Gastroesophageal sphincter (tissue), 4 donors: Measurements from ENCODE around the gene NFATC3. TPM values are rescaled to one million over a fixed set of nuclear protein-coding genes. Genes with fewer than 3 reads are reported as not detected.
A peak's percentile ranks its signal among the peaks of the same experiment; 100 is the strongest.

Source experiments
- ATAC-seq: fragments of 150-250 bp; one replicate; pipeline ENCODE4 v1.9.1; 2016; ENCODE audit warnings: mild to moderate bottlenecking, moderate library complexity
- H3K27ac ChIP-seq, 4 donors: fragments of 200-600 bp; sonication (generic) in 3 of 4; 1 replicate in 3 of 4; 2 replicates in 1 of 4; pipeline ENCODE4 v1.5.1; 2016 to 2019
- H3K27me3 ChIP-seq: fragments of 200-600 bp; sonication (generic); one replicate; pipeline ENCODE4 v1.5.1; 2019
- H3K36me3 ChIP-seq, 2 donors: fragments of 200-600 bp; sonication (generic); one replicate each; pipeline ENCODE4 v1.5.1; 2019; ENCODE audit warnings: control low read depth in 1 of 2
- H3K4me1 ChIP-seq, 3 donors: fragments of 200-600 bp; sonication (generic); 1 replicate in 2 of 3; 2 replicates in 1 of 3; pipeline ENCODE4 v1.5.1; 2016 to 2019; ENCODE audit warnings: control low read depth in 2 of 3
- H3K4me3 ChIP-seq, 2 donors: fragments of 200-600 bp; sonication (generic); one replicate each; pipeline ENCODE4 v1.5.1; 2019; ENCODE audit warnings: mild to moderate bottlenecking in 1 of 2, moderate library complexity in 1 of 2
- H3K9me3 ChIP-seq, 3 donors: fragments of 200-600 bp; sonication (generic); one replicate each; pipeline ENCODE4 v1.5.1; 2017 to 2019; ENCODE audit warnings: control low read depth in 2 of 3
- CTCF ChIP-seq, 4 experiments: fragments of 200-600 bp in 2 of 4; fragments of 450-650 bp in 2 of 4; sonication (generic) in 1 of 4; IDR thresholded peaks; one replicate each; pipeline ENCODE4 v1.5.1; 2017 to 2019; ENCODE audit warnings: antibody characterized with exemption in 4 of 4, mild to moderate bottlenecking in 2 of 4, moderate library complexity in 2 of 4
- EP300 ChIP-seq: sonication (generic); formaldehyde crosslinking; IDR thresholded peaks from one replicate; pipeline ENCODE4 v1.6.1; 2017; ENCODE audit warnings: antibody characterized with exemption, mild to moderate bottlenecking
- POLR2A ChIP-seq, 2 donors: fragments of 450-650 bp; IDR thresholded peaks; one replicate each; pipeline ENCODE4 v1.6.1; 2017; ENCODE audit warnings: antibody characterized with exemption in 2 of 2, mild to moderate bottlenecking in 2 of 2, moderate library complexity in 1 of 2
- POLR2AphosphoS5 ChIP-seq: sonication (generic); formaldehyde crosslinking; IDR thresholded peaks from one replicate; pipeline ENCODE4 v1.6.1; 2017; ENCODE audit warnings: antibody characterized with exemption
- WGBS, 2 donors: methylation state at CpG; one replicate each; pipeline ENCODE4 v1.1.5; 2018; ENCODE audit warnings: low coverage in 1 of 2; 5-methylcytosine and 5-hydroxymethylcytosine counted together
- total RNA-seq, 4 donors: library from RNA; depleted of rRNA; stranded (reverse); fragments of >200 nt; gene quantifications; one replicate each; pipeline ENCODE4 v1.1.0, GENCODE V29; 2016

Gene NFATC3
- total RNA-seq, 4 donors from 2014 or later, result 42.4 to 50.6 (median 49.3) TPM

DNA sequence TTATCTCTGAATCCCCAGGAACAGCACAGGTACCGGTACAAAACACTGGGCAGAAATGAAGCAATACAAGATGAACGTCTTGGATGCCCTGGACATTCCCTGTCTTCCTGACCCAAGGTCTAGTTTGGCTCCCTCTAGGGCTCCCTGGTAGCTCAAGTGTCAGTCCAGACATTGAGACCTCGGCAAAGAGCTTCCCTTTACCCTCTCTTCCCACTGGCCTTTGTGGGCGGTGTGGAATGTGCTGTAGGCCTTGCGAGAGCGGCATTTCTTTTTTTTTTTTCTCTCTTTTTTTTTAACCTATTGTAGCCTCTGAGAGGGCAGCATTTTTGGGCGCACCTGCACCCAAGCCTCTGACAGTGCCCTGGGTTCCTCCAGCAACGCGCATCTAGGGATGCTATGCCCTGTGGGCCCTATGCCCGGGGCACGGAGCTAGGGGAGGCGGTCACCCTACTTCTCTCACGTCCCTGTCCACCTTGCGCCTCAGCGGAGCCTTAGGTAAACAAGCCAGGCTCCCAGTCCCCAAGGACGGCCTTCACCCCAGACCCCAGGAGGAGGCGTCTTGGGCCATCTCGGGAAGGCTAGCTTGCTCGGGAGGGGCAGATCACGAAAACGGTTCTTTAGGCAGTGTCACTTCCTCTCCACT lies 1.2 kb upstream of the NFATC3 start:
- H3K4me1 ChIP-seq, result peaks cover 0 to 76% (median 32%) of the 10 kb centered on the region in 3 donors
- peaks cover 0 to 6% of the 10 kb centered on the region in 2 donors for H3K36me3 ChIP-seq
- 16 to 35% methylated on average over 6 to 11 of the region's 21 CpGs for WGBS, 2 donors
- peak overlapping the region; percentile 95 to 99 (median 96) for H3K27ac ChIP-seq
- no peaks in the 10 kb centered on the region for H3K27me3 ChIP-seq
- no peak for TF ChIP-seq POLR2A (IDR thresholded peaks at IDR 0.05)
- no peaks in the 10 kb centered on the region for H3K9me3 ChIP-seq
- peak overlapping the region; percentile 61 to 74 for H3K4me3 ChIP-seq
- no peak for ATAC-seq

GRCh38 chr16:68084504-68085258 lies 489 bp upstream of the NFATC3 start:
- Histone ChIP-seq H3K27me3 (no peaks in the 10 kb centered on the region), H3K4me3 (peak overlapping the region; percentile 61 to 74), H3K36me3 (no peaks in the 10 kb centered on the region), H3K9me3 (no peaks in the 10 kb centered on the region), H3K4me1 (peaks cover 0 to 76% (median 30%) of the 10 kb centered on the region in 3 donors), H3K27ac (peak overlapping the region; percentile 95 to 99 (median 96))
- TF ChIP-seq POLR2AphosphoS5 (peak; percentile 41), POLR2A (IDR thresholded peaks at IDR 0.05) (peak; percentile 49 to 66), EP300 (no peak), CTCF (IDR thresholded peaks at IDR 0.05) (peak in 3 of 4 experiments; percentile 26 to 46 (median 35))
- WGBS, 2 donors, result 0% methylated on average over 3 to 7 of the region's 45 CpGs
- peak; percentile 80 for ATAC-seq

GRCh38 chr16:68086336-68086841 lies 1.2 kb downstream of the NFATC3 start:
- Histone ChIP-seq H3K36me3 (no peaks in the 10 kb centered on the region), H3K4me3 (peak overlapping the region; percentile 55 to 74), H3K27ac (peak overlapping the region; percentile 81 to 99 (median 96)), H3K4me1 (peaks cover 4 to 77% (median 13%) of the 10 kb centered on the region in 3 donors), H3K27me3 (no peaks in the 10 kb centered on the region), H3K9me3 (no peaks in the 10 kb centered on the region)
- WGBS, 2 donors, result 1 to 2% methylated on average over 6 of the region's 6 CpGs
- no peak for ATAC-seq
- TF ChIP-seq POLR2AphosphoS5, result no peak
- no peak for TF ChIP-seq CTCF (IDR thresholded peaks at IDR 0.05)

DNA sequence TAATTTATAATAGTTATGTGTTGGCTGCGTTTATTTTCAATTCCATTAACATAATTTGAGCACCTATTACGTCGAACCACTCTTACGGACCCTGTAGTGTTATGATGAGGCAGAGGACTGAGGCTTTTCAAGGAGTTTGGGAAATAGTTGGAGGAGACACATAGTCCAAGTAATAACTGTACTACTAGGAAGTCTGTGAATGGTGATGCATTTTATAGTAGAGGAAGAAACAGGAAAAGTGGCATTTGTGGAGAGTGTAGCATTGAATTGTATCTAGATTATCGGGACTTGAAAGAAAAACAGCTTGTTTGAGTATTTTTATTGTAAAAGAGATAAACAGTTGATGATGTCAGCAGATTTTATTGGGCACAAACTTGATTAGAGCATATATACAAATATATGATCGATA lies 1.7 kb downstream of the NFATC3 start:
- H3K36me3 ChIP-seq, result no peaks in the 10 kb centered on the region
- H3K4me1 ChIP-seq, result peaks cover 8 to 79% (median 16%) of the 10 kb centered on the region in 3 donors
- WGBS, 2 donors, result 8 to 11% methylated on average over 6 of the region's 6 CpGs
- H3K27me3 ChIP-seq, result no peaks in the 10 kb centered on the region
- TF ChIP-seq CTCF (IDR thresholded peaks at IDR 0.05), result no peak
- no peak for TF ChIP-seq POLR2A (IDR thresholded peaks at IDR 0.05)
- TF ChIP-seq POLR2AphosphoS5, result no peak
- TF ChIP-seq EP300, result no peak
- peak overlapping the region; percentile 55 to 74 for H3K4me3 ChIP-seq
- no peak for ATAC-seq
- no peaks in the 10 kb centered on the region for H3K9me3 ChIP-seq
- H3K27ac ChIP-seq, result peak overlapping the region; percentile 75 to 96 (median 88)

- Histone ChIP-seq H3K9me3 (no peaks in the 10 kb centered on the region), H3K27me3 (no peaks in the 10 kb centered on the region), H3K4me1 (peaks cover 9 to 79% (median 19%) of the 10 kb centered on the region in 3 donors), H3K4me3 (no peak overlapping the region), H3K27ac (peak overlapping the region in 3 of 4 donors; percentile 13 to 96 (median 31)), H3K36me3 (no peaks in the 10 kb centered on the region)
- TF ChIP-seq CTCF (IDR thresholded peaks at IDR 0.05) (no peak), POLR2AphosphoS5 (no peak), EP300 (no peak), POLR2A (IDR thresholded peaks at IDR 0.05) (no peak)
- WGBS, 2 donors, result 56 to 68% methylated on average over 2 of the region's 2 CpGs
- no peak for ATAC-seq
These were observed 2.5 kb downstream of the NFATC3 start for GRCh38 chr16:68087688-68088087.
